Stimulated activated naive CD8-positive, alpha-beta T cell treated with anti-CD3 and anti-CD28 coated beads, Interleukin-15, Interleukin-2, amounts not matched to agents 100 ng/mL and 50 ng/mL, for 24 hours (primary cell): Measurements from ENCODE around the gene MVB12A.

Experiments used
- H3K27ac Mint-ChIP-seq: one replicate; pipeline ENCODE4 v1.8.0; 2021; ENCODE audit warnings: mild to moderate bottlenecking, mixed read lengths
- H3K27me3 Mint-ChIP-seq: one replicate; pipeline ENCODE4 v1.8.0; 2021; ENCODE audit warnings: mixed read lengths
- H3K36me3 Mint-ChIP-seq: one replicate; pipeline ENCODE4 v1.8.0; 2021; ENCODE audit warnings: low read depth, mixed read lengths
- H3K4me1 Mint-ChIP-seq: one replicate; pipeline ENCODE4 v1.8.0; 2021; ENCODE audit warnings: low read depth, mixed read lengths
- H3K4me3 Mint-ChIP-seq: one replicate; pipeline ENCODE4 v1.8.0; 2021; ENCODE audit warnings: mild to moderate bottlenecking, mixed read lengths
- H3K9me3 Mint-ChIP-seq: one replicate; pipeline ENCODE4 v1.8.0; 2021; ENCODE audit warnings: mixed read lengths

The MVB12A gene

DNA sequence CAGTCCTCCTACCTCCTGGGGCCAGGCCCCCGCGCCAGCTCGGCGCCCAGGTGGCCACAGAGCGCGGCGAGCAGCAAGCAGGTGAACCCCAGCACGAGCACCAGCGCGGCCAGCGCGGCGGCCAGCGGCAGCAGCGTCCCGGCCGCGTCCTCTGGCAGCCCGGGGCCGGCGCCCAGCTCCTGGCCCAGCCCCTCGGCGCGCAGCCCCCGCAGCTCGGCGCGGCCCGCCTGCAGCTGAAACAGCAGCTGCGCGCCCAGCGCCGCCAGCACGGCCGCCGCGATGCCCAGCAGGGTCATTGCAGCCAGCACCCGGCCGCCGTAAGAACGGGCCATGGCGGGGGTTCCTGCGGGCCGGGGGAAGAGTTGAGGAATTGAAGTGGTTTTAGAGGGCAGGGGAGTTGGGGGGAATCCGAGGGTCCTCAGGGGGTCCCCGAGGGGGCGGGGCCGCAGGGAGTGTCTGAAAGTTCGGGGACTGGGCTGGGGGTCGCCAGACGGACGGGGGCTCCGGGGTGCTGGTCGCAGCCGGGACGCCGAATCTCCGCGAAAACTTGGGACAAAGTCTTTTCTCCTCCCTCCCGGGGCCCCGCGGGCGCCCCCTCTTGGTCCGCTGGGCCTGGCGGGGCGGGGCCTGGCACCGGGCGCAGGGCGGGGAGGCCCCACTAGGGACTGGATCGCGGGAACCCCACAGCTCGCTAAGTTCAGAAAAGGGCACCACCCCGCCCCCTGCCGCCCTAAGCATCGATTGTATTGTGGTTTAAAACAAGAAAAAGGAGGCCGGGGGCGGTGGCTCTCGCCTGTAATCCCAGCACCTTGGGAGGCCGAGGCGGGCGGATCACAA, 28.5 kb downstream of the MVB12A start, which contains the start of gene TMEM221:
Gene TMEM221 (minus strand): TSS at position 538 of the 837 bp plus-strand sequence. CDS start 206 bp downstream, at position 332.
- Mint-ChIP-seq H3K4me3 (no peak within 1 kb of the TSS), H3K4me1 (peaks cover 25% of the 10 kb centered on the region)

GRCh38 chr19:17450264-17451075, 30.6 kb downstream of the MVB12A start:
- Mint-ChIP-seq H3K27ac (peak overlapping the region; percentile 80), H3K27me3 (peaks cover 34% of the 10 kb centered on the region), H3K4me1 (peaks cover 28% of the 10 kb centered on the region), H3K36me3 (no peaks in the 10 kb centered on the region), H3K9me3 (no peaks in the 10 kb centered on the region), H3K4me3 (no peak overlapping the region)

More for the DNA sequence above, 28.5 kb downstream of the MVB12A start, which contains the start of gene TMEM221:
- H3K9me3 Mint-ChIP-seq, result no peaks in the 10 kb centered on the region
- H3K36me3 Mint-ChIP-seq, result no peaks in the 10 kb centered on the region
- peaks cover 21% of the 10 kb centered on the region for H3K27me3 Mint-ChIP-seq
- H3K27ac Mint-ChIP-seq, result no peak within 1 kb of the TSS

DNA sequence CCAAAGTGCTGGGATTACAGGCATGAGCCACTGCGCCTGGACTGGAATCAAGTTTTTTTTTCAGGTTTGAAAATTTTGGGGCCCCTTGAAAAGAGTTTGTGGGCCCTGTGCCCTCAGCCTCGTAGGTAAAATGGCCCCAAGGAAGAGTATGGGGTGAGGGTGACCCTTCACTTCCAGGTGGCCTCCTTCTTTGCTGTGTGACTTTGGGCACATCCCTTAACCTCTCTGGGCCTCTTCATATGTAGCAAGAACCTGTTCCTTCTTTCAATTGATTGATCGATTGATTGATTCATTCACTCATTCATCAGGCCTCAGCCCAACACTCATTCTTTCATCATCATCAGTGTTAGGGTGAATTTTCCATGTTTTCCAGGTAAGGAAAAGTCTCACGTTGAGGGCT, 32.0 kb downstream of the MVB12A start:
- Mint-ChIP-seq H3K27me3 (peaks cover 40% of the 10 kb centered on the region), H3K36me3 (no peaks in the 10 kb centered on the region), H3K4me1 (peaks cover 28% of the 10 kb centered on the region), H3K27ac (no peak overlapping the region), H3K4me3 (no peak overlapping the region), H3K9me3 (no peaks in the 10 kb centered on the region)

DNA sequence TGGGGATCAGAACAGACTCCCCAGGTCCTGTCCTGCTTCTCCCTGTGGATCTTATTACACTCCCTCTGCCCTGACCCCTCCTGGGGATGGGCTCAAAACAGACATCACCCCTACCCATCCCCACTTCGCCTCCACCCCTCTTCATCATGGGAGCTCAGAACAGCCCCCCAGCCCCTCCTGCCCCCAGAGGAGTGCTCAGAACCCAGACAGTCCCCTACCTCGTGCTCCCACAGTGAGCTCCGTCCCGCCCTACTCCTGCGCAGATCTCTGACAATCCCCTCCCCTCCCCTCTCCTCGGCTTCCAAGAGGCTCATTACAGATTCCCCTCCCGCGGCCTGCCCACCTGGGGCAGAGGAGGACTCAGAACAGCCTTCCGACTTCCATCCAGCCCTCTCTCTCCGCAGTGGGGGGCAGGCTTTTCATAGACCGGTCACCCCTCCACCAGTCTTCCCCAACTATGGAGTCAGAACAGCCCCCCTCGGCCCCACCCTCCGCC, 34.8 kb downstream of the MVB12A start:
- no peak overlapping the region for H3K4me3 Mint-ChIP-seq
- no peaks in the 10 kb centered on the region for H3K36me3 Mint-ChIP-seq
- H3K27ac Mint-ChIP-seq, result no peak overlapping the region
- H3K27me3 Mint-ChIP-seq, result peaks cover 45% of the 10 kb centered on the region
- H3K4me1 Mint-ChIP-seq, result peaks cover 23% of the 10 kb centered on the region
- H3K9me3 Mint-ChIP-seq, result no peaks in the 10 kb centered on the region

- Mint-ChIP-seq H3K27ac (no peak overlapping the region), H3K4me1 (peaks cover 14% of the 10 kb centered on the region), H3K4me3 (no peak overlapping the region), H3K36me3 (no peaks in the 10 kb centered on the region), H3K27me3 (peaks cover 38% of the 10 kb centered on the region), H3K9me3 (no peaks in the 10 kb centered on the region)
These were observed 35.7 kb downstream of the MVB12A start for GRCh38 chr19:17455308-17456123.

DNA sequence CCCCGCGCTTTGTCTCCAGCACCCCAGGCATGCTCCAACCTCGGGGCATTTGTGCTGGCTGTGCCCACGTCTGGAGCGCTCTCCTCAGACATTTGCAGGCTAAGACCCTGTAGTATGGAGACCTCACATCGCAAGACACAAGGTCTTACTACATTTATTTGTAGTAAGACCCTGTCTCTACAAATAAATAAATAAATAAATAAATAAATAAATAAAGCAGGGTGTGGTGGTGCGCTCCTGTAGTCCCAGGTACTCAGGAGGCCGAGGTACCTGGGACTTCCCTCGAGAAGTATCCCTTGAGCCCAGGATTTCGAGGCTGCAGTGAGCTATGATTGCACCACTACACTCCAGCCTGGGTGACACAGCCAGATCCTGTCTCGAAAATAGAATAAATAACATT, 36.3 kb downstream of the MVB12A start:
- Mint-ChIP-seq H3K27me3 (peaks cover 38% of the 10 kb centered on the region), H3K27ac (no peak overlapping the region), H3K36me3 (no peaks in the 10 kb centered on the region), H3K4me1 (peaks cover 8% of the 10 kb centered on the region), H3K4me3 (no peak overlapping the region), H3K9me3 (no peaks in the 10 kb centered on the region)

GRCh38 chr19:17457616-17458015, 37.8 kb downstream of the MVB12A start:
- Mint-ChIP-seq H3K4me1 (peaks cover 4% of the 10 kb centered on the region), H3K9me3 (no peaks in the 10 kb centered on the region), H3K27me3 (peaks cover 34% of the 10 kb centered on the region), H3K36me3 (no peaks in the 10 kb centered on the region), H3K4me3 (no peak overlapping the region), H3K27ac (no peak overlapping the region)

GRCh38 chr19:17458970-17459369, 39.1 kb downstream of the MVB12A start:
- no peaks in the 10 kb centered on the region for H3K36me3 Mint-ChIP-seq
- peaks cover 28% of the 10 kb centered on the region for H3K27me3 Mint-ChIP-seq
- H3K27ac Mint-ChIP-seq, result no peak overlapping the region
- H3K4me1 Mint-ChIP-seq, result no peaks in the 10 kb centered on the region
- H3K9me3 Mint-ChIP-seq, result no peaks in the 10 kb centered on the region
- H3K4me3 Mint-ChIP-seq, result no peak overlapping the region

DNA sequence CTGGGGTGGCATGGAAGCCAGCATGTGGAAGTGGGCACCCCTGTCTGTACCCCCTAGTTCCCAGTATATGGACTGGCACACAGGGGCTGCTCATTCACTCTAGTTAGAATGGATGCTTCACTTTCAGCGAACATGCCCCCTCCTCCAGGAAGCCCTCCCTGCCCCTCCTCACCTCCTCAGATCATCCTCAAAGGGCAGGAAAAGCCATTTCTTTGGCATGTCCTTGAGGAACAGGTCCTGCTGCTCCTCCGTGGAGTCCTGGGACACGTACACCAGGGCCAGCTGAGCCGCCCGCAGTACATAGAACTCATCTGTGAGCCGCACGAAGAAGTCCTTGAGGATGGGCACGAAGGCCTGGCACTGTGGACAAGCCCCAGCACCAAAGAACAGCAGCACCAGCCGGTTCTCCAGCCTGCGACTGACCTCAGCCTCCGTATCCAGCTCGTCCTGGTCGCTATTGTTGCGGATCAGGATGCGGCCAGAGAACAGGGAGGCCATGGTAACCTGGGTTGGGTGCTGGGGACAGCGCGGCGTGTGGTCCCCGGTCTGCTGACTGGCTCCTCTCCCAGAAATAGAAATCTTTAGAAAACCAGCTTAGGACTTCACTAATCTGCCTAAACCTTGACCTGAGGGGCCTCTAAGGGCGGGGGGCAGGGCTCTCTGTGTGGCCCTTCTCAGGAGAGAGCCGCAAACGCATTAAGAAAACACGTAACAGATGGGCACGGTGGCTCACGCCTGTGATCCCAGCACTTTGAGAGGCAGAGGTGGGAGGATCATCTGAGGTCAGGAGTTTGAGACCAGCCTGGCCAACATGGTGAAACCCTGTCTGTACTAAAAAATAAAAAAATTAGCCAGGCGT, 40.8 kb downstream of the MVB12A start, which contains the start of gene NXNL1:
Gene NXNL1 (minus strand): TSS at position 555 of the 859 bp plus-strand sequence. CDS start 57 bp downstream, at position 498.
- H3K36me3 Mint-ChIP-seq, result no peaks in the 10 kb centered on the region
- H3K9me3 Mint-ChIP-seq, result no peaks in the 10 kb centered on the region
- no peaks in the 10 kb centered on the region for H3K4me1 Mint-ChIP-seq
- no peak within 1 kb of the TSS for H3K27ac Mint-ChIP-seq
- H3K27me3 Mint-ChIP-seq, result peaks cover 19% of the 10 kb centered on the region
- no peak within 1 kb of the TSS for H3K4me3 Mint-ChIP-seq

- Mint-ChIP-seq H3K27me3 (no peaks in the 10 kb centered on the region), H3K4me3 (no peak overlapping the region), H3K36me3 (no peaks in the 10 kb centered on the region), H3K27ac (no peak overlapping the region), H3K9me3 (no peaks in the 10 kb centered on the region), H3K4me1 (peaks cover 25% of the 10 kb centered on the region)
These were observed 46.6 kb downstream of the MVB12A start for GRCh38 chr19:17466487-17466850.

DNA sequence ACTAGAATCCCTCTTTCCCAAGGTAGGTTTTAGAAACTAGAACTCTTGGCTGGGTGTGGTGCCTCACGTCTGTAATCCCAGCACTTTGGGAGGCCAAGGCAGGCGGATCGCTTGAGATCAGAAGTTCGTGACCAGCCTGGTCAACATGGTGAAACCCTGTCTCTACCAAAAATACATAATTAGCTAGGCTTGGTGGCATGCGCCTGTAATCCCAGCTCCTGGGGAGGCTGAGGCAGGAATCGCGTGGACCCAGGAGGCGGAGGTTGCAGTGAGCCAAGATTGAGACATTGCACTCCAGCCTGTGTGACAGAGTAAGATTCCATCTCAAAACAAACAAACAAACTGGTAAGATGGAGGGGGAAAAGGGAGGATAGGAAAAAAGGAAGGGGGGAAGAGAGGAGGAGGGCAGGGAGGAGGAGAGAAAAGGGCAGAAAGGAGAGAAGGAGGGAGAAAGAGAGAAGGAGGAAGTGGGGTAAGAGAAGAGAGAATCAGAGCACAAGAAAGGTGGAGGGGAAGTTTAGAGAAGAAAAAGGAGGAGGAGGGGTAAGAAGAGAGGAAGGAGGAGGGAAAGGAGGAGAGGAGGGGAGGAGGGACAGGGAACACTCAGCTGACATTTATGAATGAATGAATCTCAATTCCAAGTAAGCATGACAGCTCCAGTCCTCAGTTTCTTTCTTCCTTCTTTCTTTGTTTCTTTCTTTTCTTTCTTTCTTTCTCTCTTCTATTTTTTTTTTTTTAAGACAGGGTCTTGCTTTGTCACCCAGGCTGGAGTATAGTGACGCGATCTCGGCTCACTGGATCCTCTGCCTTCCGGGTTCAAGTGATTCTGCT, 47.8 kb downstream of the MVB12A start:
- no peaks in the 10 kb centered on the region for H3K36me3 Mint-ChIP-seq
- H3K27ac Mint-ChIP-seq, result no peak overlapping the region
- peaks cover 28% of the 10 kb centered on the region for H3K4me1 Mint-ChIP-seq
- no peak overlapping the region for H3K4me3 Mint-ChIP-seq
- H3K9me3 Mint-ChIP-seq, result no peaks in the 10 kb centered on the region
- no peaks in the 10 kb centered on the region for H3K27me3 Mint-ChIP-seq

DNA sequence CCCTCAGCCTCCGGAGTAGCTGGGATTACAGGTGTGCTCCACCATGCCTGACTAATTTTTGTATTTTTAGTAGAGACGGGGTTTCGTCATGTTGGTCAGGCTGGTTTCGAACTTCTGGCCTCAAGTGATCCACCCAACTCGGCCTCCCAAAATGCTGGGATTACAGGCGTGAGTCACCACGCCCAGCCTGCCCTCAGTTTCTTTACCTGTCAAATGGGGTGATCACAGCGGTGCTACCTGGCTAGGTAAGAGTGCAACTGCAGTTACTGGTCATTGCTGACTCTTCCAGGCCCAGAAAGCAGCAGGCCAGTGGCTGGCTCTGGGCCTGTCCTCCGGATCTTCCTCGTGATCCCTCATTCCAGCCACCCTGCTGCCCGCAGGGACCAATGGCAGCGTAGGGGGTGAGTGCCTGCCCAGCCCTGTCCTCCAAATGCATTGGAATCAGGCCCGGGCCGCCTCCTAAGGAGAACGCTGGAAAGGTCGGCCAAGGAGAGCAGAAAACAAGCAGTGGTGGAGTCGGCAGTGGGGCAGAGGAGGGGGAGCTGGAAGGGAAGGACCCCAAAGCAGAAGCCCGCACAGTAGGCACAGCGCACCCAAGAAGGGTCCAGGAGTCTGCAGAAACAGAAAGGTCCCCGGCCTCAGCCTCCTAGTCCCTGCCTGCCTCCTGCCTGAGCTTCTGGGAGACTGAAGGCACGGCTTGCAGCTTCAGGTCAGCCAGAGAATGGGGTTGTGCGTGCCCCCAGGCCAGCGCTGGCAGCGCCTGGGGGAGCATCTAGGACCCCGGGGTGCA, 48.6 kb downstream of the MVB12A start:
- H3K27me3 Mint-ChIP-seq, result no peaks in the 10 kb centered on the region
- no peak overlapping the region for H3K27ac Mint-ChIP-seq
- H3K4me1 Mint-ChIP-seq, result peaks cover 35% of the 10 kb centered on the region
- H3K9me3 Mint-ChIP-seq, result no peaks in the 10 kb centered on the region
- no peaks in the 10 kb centered on the region for H3K36me3 Mint-ChIP-seq
- H3K4me3 Mint-ChIP-seq, result peak overlapping the region; percentile 92
